ENCODE data around the gene PABPN1L.

Gene PABPN1L

GRCh38 chr16:88886845-88887521 is 20.5 kb upstream of the PABPN1L start:
- intact Hi-C loops (cut with DNase I), result no loop called here
- DNase-seq, result no peak

DNA sequence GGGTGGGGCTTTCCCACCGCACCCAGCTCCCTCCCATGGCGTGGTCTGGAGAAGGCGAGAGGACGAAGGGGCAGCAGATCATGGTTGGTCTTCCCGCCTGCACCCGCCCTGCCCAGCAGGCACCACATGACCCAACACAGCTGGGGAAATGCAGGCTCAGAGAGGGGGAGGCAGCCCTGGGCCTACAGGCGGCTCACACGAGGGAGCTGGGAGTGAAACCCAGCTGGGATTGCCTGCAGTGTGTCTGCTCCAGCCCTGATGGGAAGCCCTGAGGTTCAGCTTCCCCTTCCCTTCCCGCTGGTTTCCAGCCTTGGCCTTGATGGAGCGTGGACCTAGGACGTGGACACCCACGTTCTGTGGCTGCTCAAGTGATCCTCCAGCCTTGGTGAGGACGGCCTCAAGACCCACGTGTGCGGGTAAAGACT is 20.0 kb upstream of the PABPN1L start:
- intact Hi-C loops (cut with DNase I), result no loop called here
- no peak for DNase-seq

- intact Hi-C loops (cut with DNase I), result no loop called here
- DNase-seq, result no peak
These were observed 19.3 kb upstream of the PABPN1L start for GRCh38 chr16:88885693-88886280.

DNA sequence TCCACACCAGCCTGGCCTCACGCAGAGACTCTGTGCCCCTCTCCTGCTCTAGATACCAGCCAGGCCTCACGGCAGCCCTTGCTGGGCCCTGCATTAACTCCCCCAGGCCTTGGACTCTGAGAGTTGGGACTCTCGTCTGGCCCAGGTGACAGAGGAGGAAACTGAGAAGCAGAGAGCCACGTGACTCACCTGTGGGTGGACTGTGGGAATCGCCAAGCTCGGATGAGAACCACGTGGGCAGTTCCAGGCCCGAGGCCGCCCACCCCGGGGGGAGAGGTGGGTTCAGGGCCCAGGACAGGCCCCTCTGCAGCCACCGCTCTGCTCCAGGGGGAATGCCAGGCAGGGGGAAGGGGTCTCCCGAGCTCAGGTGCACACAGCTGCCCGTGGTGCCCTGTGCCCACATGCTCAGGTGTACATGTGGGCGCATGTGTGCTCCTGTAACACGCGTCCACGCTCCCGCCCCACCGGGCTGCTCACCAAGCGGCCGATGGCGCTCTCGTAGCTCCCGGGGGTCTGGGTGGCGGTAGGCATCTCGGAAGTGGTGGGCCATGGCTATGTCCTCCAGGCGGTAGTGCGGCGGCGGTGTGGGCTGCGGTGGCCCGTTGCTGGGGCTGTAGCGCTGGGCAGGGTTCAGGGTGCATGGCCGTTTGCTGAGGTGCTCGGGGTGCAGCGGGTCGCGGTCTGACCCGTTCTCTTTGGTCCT is 18.3 kb upstream of the PABPN1L start:
- DNase-seq, result no peak

DNA sequence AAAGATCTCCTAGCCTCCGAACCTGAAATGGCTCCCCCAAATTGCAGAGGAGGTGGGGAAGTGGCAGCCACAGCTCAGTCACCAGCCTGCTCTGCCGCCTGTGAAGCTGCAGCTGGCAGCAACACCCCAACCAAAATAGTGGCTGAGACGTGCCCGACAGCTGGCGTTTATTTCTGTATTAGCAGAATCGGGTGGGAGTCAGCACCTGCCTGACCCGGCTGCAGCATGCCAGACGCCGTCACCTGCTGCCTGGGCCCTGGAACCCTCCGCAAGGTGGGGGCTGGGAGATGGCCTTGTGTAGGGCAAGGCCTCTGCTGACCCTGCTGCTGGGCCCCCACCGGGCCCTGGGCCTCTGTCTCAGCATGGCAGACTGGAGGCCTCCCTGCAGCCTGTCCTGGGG is 17.5 kb upstream of the PABPN1L start:
- DNase-seq, result peak in 22 of 42 donors; percentile 2 to 62 (median 26)
- intact Hi-C loops (cut with DNase I), result no loop called here

More for the DNA sequence above, 18.3 kb upstream of the PABPN1L start:
- intact Hi-C loops (cut with DNase I), result no loop called here

GRCh38 chr16:88883117-88883895 is 16.8 kb upstream of the PABPN1L start:
- DNase-seq, result no peak
- intact Hi-C loops (cut with DNase I), result no loop called here

DNA sequence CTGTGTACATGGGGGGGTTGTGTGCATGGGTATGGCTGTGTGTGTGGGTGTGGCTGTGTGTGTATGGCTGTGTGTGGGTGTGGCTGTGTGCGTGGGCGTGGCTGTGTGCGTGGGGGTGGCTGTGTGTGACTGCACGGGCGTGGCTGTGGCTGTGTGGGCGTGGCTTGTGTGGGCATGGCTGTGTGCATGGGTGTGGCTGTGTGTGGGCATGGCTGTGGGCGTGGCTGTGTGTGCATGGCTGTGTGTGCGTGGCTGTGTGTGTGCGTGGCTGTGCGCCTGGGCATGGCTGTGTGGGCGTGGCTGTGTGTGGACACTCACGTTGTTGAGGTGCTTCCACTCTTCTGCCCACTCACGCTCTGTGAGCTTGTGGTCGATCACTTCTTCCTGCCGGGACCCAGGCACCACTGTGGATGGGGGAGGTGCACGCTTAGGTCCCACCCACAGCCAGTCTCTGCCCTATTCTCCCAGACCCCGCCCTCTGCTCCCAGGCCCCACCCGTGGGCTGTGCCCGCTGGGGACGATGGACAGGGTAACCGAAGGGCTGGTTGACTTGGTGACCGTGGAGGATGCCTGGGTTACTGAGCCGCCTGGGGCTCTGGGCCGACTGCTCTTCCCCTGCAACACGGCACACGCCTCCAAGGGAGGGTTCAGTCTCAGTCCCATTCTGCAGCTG is 16.0 kb upstream of the PABPN1L start:
- DNase-seq, result peak in 1 of 42 donors; percentile 30
- intact Hi-C loops (cut with DNase I), result no loop called here

- intact Hi-C loops (cut with DNase I), result no loop called here
- DNase-seq, result no peak
These were observed 15.4 kb upstream of the PABPN1L start for GRCh38 chr16:88881675-88882357.

DNA sequence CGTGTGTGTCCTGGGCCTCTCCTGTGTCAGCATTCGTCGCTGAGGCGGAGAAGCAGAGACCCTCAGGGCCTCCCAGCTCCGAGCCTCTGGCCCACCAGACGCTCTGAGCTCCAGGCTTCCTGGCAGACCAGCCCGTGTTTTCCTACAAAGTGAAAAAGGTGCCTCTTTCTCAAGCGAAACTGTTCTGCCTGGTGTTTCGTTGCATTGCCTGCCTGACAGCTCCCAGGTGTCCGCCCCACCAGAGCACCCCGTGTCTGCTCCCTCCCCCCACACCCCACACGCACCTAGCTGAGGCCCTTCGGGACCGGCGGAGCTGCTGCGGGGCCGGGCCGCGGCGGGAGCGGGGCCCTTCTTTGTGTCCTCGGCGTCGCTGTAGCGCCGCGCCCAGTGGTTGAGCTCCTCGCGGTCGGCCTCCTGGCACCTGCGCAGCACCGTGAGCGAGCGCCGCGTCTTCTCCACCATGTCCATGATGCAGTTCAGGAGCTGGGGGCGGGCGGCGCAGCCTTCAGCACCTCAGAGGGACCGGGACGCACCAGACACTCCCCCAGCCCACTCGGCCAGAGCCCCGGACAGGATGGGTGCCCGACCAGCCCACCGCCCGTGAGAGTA is 14.7 kb upstream of the PABPN1L start:
- no peak for DNase-seq
- intact Hi-C loops (cut with DNase I), result no loop called here

DNA sequence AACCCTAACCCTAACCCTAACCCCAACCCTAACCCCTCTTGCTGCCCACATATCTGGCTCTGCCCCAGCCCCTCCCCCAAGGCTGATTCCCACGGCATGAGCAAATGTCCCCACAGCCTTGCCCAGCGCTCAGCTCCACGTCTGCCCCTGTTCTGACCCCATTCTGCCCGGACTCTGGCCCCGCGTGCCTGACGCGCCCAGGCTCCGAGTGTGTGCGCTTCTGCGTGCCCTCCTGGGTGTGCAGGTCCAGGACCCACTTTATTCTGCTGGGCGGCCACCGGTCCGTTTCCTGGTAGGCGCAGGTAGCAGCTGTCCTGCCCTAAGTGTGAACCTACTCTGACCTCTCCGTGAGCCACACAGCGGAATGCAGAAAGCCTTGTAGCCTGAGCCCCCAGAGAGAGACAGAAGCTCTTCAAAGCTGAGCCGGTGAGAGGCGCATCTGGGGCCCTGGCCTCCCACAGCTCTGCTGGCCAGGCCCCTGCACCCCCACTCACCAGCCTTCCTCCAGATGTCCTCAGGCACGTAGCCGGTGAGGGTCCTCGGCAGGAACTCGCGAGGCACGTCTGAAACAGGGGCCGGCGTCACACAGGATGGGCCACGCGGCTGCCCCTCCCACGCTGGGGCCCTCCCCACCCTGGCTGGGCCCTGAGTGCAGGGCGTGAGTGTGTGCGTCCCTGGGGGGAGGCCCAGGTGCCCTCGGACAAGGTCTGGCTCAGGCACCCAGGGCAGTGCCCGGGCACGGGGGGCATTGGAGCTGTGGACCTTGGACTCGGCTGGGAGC is 14.0 kb upstream of the PABPN1L start:
- DNase-seq, result no peak
- intact Hi-C loops (cut with DNase I), result no loop called here

DNA sequence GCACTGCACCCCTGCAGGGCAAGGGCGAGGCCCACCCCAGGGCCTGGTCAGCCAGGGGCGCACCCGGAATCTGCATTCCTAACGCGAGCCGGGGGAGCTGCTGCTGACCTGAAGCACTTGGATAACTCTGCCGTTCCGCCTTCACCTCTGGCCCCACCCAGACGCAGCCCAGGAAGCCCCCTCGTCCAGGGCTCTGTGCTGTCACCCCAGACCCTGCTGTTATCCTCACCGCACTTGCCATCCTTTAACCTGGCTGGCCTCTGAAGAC is 13.3 kb upstream of the PABPN1L start:
- DNase-seq, result no peak
- intact Hi-C loops (cut with DNase I), result no loop called here

- intact Hi-C loops (cut with DNase I), result no loop called here
- peak in 41 of 42 donors; percentile 14 to 81 (median 52) for DNase-seq
These were observed 12.7 kb upstream of the PABPN1L start for GRCh38 chr16:88878967-88879787.

GRCh38 chr16:88878356-88878755 is 11.9 kb upstream of the PABPN1L start:
- DNase-seq, result no peak
- intact Hi-C loops (cut with DNase I), result no loop called here

GRCh38 chr16:88877564-88878289 is 11.3 kb upstream of the PABPN1L start:
- no peak for DNase-seq

GRCh38 chr16:88876942-88877526 is 10.6 kb upstream of the PABPN1L start:
- DNase-seq, result no peak
- intact Hi-C loops (cut with DNase I), result no loop called here

More at GRCh38 chr16:88877564-88878289, 11.3 kb upstream of the PABPN1L start:
- intact Hi-C loops (cut with DNase I), result no loop called here
